Activated B cell treated with CpG ODN at 0.5 μM for 24 hours (primary cell): ENCODE results near the gene KCTD1. TPM values are rescaled to one million over a fixed set of nuclear protein-coding genes. Genes with fewer than 3 reads are reported as not detected.

Source experiments
- ATAC-seq: fragments of 200-7000 bp; cut with Tn5 transposase; one replicate; pipeline ENCODE4 v1.10.0; 2021; ENCODE audit warnings: low read depth, mild to moderate bottlenecking, moderate library complexity
- CTCF ChIA-PET: fragments of 350-600 bp; sonication (Branson Sonifier 250); formaldehyde crosslinking; loops from one replicate; lab custom pipeline; 2021; ENCODE audit warnings: antibody characterized with exemption; lab: Charles Lee
- POLR2A ChIA-PET: fragments of 350-600 bp; sonication (Branson Sonifier 250); formaldehyde crosslinking; loops from one replicate; lab custom pipeline; 2021; ENCODE audit warnings: antibody characterized with exemption; lab: Charles Lee
- DNase-seq: peaks from one replicate; pipeline ENCODE4 v3.0.0; 2022
- H3K27ac Mint-ChIP-seq: one replicate; pipeline ENCODE4 v1.8.0; 2020; ENCODE audit warnings: mixed read lengths
- H3K27me3 Mint-ChIP-seq: one replicate; pipeline ENCODE4 v1.8.0; 2021; ENCODE audit warnings: mixed read lengths
- H3K36me3 Mint-ChIP-seq: one replicate; pipeline ENCODE4 v1.8.0; 2021; ENCODE audit warnings: low read depth, mixed read lengths
- H3K4me1 Mint-ChIP-seq: one replicate; pipeline ENCODE4 v1.8.0; 2021; ENCODE audit warnings: mixed read lengths
- H3K4me3 Mint-ChIP-seq: one replicate; pipeline ENCODE4 v1.8.0; 2020; ENCODE audit warnings: mild to moderate bottlenecking, mixed read lengths
- H3K9me3 Mint-ChIP-seq: one replicate; pipeline ENCODE4 v1.8.0; 2020; ENCODE audit warnings: mixed read lengths
- intact Hi-C: fragments of 100-400 bp; cut with micrococcal nuclease; formaldehyde crosslinking; loops from one replicate; pipeline ENCODE4 v1.15.1; 2024
- total RNA-seq: library from RNA; stranded (reverse); gene quantifications from 2 replicates; pipeline ENCODE4 v1.2.3, GENCODE V29; 2022
- TF ChIP-seq, protein P1 (sequence below): fragments of 200-600 bp; IDR thresholded peaks from one replicate; pipeline ENCODE4 v1.8.0; 2022; ENCODE audit warnings: antibody characterized with exemption, mild to moderate bottlenecking

The KCTD1 gene
- total RNA-seq, 1 donor from 2014 or later: 4.9 TPM

DNA sequence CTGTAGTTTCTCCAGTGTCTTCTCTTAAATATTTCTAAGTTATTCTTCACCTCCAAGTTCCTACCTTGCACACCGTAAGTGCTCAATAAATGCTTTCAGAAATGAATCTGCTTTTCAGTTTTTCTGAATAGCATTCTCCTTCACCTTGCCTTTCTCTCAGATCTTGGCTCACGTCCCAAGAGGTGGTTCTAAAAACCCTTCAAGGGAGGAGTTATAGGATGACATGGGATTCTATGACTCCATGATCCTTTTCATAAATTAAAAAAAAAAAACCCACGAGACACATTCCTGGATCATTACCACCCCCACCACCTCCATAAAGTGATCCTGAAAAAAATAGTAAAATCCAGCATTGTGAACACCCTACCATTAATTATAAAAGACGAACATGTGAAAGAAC is 11.7 kb downstream of the KCTD1 start:
- DNase-seq: no peak
- intact Hi-C loops: no loop called here
- Mint-ChIP-seq H3K4me3 (no peak overlapping the region), H3K36me3 (no peaks in the 10 kb centered on the region), H3K27me3 (no peaks in the 10 kb centered on the region), H3K9me3 (no peaks in the 10 kb centered on the region), H3K4me1 (no peaks in the 10 kb centered on the region), H3K27ac (no peak overlapping the region)
- ChIA-PET POLR2A (no interaction called here), CTCF (interaction anchor here (0.6 kb wide), 1 partner anchor 1421 kb away, joined by 4 read pairs; no protein-coding TSS in a partner anchor)
- TF ChIP-seq, protein P1, sequence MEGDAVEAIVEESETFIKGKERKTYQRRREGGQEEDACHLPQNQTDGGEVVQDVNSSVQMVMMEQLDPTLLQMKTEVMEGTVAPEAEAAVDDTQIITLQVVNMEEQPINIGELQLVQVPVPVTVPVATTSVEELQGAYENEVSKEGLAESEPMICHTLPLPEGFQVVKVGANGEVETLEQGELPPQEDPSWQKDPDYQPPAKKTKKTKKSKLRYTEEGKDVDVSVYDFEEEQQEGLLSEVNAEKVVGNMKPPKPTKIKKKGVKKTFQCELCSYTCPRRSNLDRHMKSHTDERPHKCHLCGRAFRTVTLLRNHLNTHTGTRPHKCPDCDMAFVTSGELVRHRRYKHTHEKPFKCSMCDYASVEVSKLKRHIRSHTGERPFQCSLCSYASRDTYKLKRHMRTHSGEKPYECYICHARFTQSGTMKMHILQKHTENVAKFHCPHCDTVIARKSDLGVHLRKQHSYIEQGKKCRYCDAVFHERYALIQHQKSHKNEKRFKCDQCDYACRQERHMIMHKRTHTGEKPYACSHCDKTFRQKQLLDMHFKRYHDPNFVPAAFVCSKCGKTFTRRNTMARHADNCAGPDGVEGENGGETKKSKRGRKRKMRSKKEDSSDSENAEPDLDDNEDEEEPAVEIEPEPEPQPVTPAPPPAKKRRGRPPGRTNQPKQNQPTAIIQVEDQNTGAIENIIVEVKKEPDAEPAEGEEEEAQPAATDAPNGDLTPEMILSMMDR: no peak
- no peak for ATAC-seq

DNA sequence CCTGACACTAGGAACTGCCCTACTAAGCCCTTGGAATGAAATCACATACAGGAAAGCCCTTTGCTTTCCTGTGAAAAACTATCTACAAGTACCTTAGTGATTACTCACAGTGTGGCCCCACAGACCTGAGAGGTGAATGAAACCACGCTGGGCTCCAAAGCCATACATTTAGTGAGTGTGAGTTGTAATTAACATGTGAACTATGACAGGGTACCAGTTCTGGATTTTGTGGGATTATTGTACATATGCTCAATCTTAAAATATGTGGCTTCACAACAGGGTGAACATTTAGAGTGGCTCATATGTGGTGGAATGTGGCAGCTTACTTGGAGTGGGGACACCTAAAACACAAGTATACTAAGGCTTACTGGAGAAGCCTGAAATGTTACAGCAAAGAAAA is 12.3 kb downstream of the KCTD1 start:
- intact Hi-C loops: no loop called here
- Mint-ChIP-seq H3K27ac (no peak overlapping the region), H3K4me1 (no peaks in the 10 kb centered on the region), H3K4me3 (no peak overlapping the region), H3K27me3 (no peaks in the 10 kb centered on the region), H3K36me3 (no peaks in the 10 kb centered on the region), H3K9me3 (no peaks in the 10 kb centered on the region)
- ATAC-seq: no peak
- DNase-seq: no peak
- TF ChIP-seq, protein P1: no peak
- POLR2A ChIA-PET: no interaction called here
- CTCF ChIA-PET: no interaction called here

DNA sequence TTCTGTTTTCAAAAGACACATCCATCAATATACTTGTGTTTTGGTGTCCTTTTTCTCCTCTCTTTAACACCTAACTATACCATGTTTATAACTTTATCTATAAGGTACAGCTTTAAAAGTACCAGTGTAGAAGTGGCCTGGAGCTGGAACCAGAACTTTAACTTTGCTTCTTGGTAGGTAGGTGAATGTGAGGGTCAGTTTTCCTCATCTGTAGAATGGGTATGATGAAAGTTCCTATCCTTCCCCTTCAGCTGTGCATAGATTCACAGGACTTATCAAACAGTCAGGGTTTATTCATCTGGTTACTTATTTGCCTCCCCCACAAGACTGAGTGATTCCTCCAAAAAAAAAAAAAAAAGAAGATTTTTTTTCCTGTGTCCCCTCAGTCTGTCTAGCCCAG is 12.7 kb downstream of the KCTD1 start:
- Mint-ChIP-seq H3K36me3 (no peaks in the 10 kb centered on the region), H3K9me3 (no peaks in the 10 kb centered on the region), H3K4me3 (no peak overlapping the region), H3K4me1 (no peaks in the 10 kb centered on the region), H3K27ac (no peak overlapping the region), H3K27me3 (no peaks in the 10 kb centered on the region)
- ATAC-seq (no peak), DNase-seq (no peak)
- TF ChIP-seq, protein P1: no peak
- CTCF ChIA-PET: no interaction called here
- POLR2A ChIA-PET: no interaction called here
- intact Hi-C loops: no loop called here

DNA sequence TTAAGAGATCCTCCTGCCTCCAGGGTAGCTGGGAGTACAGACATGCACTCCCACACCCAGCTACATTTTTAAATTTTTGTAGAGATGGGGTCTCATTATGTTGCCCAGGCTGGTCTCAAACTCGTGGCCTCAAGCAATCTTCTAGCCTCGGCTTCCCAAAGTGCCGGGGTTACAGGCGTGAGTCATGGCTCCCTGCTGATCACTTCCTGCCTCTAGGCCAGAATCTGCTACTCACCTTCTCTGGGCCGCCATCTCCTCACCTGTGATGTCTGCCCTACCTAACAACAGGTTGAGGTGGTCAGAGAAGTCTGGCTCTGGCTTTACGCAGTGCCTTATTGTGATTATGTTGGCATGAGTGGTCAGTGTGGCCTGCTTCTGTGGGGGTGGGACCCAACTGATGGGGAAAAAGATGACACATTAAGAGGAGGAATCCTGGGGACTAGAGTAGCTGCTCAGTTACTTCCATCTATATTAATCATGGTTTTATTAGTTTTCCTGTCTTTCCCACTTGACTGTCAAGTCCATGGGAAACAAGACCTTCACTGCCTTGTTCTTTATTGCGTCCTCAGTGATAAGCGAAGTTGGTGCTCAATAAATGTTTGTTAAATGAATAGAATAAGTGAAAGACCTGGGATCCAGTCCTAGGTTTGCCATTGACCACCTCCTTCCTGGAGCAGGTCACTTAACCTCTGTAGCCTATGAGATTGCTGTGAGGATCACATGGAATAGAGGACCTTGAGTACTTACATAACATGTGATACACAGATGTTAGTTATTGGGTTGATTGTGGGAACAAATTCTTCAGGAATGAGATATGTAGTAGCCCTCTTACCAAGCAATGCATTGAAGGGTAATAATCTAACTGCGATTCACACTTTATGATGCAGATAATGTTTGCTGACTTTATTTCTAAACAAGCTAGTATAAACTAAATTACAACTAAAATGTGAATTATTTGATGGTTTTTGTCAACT is 15.7 kb downstream of the KCTD1 start:
- DNase-seq (no peak), ATAC-seq (no peak)
- H3K4me3 Mint-ChIP-seq: no peak overlapping the region
- no peaks in the 10 kb centered on the region for H3K36me3 Mint-ChIP-seq
- no peaks in the 10 kb centered on the region for H3K9me3 Mint-ChIP-seq
- ChIA-PET POLR2A (interaction anchor here (0.7 kb wide), 1 partner anchor 37 kb away, joined by 6 read pairs; no protein-coding TSS in a partner anchor), CTCF (interaction anchor here (1.8 kb wide), 1 partner anchor 15 kb away, joined by 6 read pairs; the partner anchor contains the start of gene KCTD1)
- H3K27ac Mint-ChIP-seq: no peak overlapping the region
- intact Hi-C loops: no loop called here
- TF ChIP-seq, protein P1: no peak
- H3K27me3 Mint-ChIP-seq: no peaks in the 10 kb centered on the region
- H3K4me1 Mint-ChIP-seq: no peaks in the 10 kb centered on the region

DNA sequence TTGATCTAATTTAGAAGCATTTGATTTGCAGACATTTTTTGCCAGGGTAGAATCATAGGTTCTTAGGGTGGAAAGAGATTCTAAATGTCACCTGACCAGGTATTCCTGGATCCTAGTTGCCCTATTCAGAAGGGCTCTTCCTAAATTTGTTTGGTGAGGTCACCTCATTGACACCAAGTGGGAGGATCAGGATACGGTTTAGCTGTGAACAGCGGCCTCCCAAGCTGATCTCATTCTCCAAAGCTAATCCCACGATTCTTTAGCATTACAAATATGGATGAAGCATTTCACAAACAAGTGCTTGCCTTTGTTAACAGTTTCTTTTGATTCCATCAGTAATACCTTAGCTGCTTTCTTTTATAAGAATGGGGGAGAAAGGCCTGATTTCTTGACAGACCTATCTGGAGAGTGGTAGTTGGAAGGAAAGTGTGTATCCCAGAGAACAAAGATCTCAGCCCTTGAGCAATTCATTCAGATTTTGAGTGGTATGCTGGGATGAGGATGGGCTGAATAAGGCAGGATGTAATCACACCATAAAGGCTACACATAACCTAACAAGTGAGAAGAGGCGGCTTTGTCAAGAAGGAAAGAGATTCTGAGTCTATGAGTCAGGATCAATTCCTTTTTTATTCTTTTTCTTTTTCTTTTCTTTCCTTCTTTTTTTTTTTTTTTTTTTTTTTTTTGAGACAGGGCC is 16.6 kb downstream of the KCTD1 start:
- intact Hi-C loops: no loop called here
- CTCF ChIA-PET: interaction anchor here (1.8 kb wide), 1 partner anchor 16 kb away, joined by 6 read pairs; the partner anchor contains the start of gene KCTD1
- Mint-ChIP-seq H3K4me1 (no peaks in the 10 kb centered on the region), H3K27me3 (no peaks in the 10 kb centered on the region), H3K4me3 (no peak overlapping the region), H3K36me3 (no peaks in the 10 kb centered on the region), H3K27ac (no peak overlapping the region), H3K9me3 (no peaks in the 10 kb centered on the region)
- POLR2A ChIA-PET: no interaction called here
- DNase-seq (no peak), ATAC-seq (no peak)
- TF ChIP-seq, protein P1: no peak
